Ascending aorta (tissue), 2 donors: ENCODE data around the gene HAO1. TPM values are rescaled to one million over a fixed set of nuclear protein-coding genes. Genes with fewer than 3 reads are reported as not detected.

Experiments
- DNase-seq, 2 donors: peaks; one replicate each; pipeline ENCODE4 v3.0.0-alpha.2; 2019; ENCODE audit warnings: low spot score in 2 of 2
- H3K27ac ChIP-seq, 2 donors: fragments of 200-600 bp; sonication (generic); one replicate each; pipeline ENCODE4 v1.5.1; 2016 to 2017; ENCODE audit warnings: mild to moderate bottlenecking in 1 of 2
- H3K27me3 ChIP-seq: fragments of 200-600 bp; sonication (generic); one replicate; pipeline ENCODE4 v1.5.1; 2017
- H3K36me3 ChIP-seq, 2 donors: fragments of 200-600 bp; sonication (generic); one replicate each; pipeline ENCODE4 v1.5.1; 2016
- H3K4me1 ChIP-seq, 2 donors: fragments of 200-600 bp; sonication (generic); one replicate each; pipeline ENCODE4 v1.5.1; 2016 to 2017; ENCODE audit warnings: mild to moderate bottlenecking in 1 of 2
- H3K4me3 ChIP-seq, 2 donors: fragments of 200-600 bp; sonication (generic); one replicate each; pipeline ENCODE4 v1.5.1; 2016 to 2017; ENCODE audit warnings: mild to moderate bottlenecking in 1 of 2
- H3K9me3 ChIP-seq, 2 donors: fragments of 200-600 bp; sonication (generic); one replicate each; pipeline ENCODE4 v1.5.1; 2016
- intact Hi-C: fragments of 100-400 bp; cut with DNase I; formaldehyde crosslinking; loops from one replicate; pipeline ENCODE4 v1.15.1; 2023
- total RNA-seq: library from RNA; depleted of rRNA; stranded (reverse); fragments of >200 nt; gene quantifications from one replicate; pipeline ENCODE4 v1.1.0, GENCODE V29; 2016
- TF ChIP-seq, protein P1 (sequence below), 3 experiments: fragments of 200-600 bp in 2 of 3; fragments of 450-650 bp in 1 of 3; sonication (generic) in 2 of 3; IDR thresholded peaks; one replicate each; pipeline ENCODE4 v1.5.1; 2016 to 2019; ENCODE audit warnings: antibody characterized with exemption in 3 of 3, mild to moderate bottlenecking in 1 of 3, moderate library complexity in 1 of 3

Gene HAO1
- total RNA-seq, 1 donor from 2014 or later, result not detected

DNA sequence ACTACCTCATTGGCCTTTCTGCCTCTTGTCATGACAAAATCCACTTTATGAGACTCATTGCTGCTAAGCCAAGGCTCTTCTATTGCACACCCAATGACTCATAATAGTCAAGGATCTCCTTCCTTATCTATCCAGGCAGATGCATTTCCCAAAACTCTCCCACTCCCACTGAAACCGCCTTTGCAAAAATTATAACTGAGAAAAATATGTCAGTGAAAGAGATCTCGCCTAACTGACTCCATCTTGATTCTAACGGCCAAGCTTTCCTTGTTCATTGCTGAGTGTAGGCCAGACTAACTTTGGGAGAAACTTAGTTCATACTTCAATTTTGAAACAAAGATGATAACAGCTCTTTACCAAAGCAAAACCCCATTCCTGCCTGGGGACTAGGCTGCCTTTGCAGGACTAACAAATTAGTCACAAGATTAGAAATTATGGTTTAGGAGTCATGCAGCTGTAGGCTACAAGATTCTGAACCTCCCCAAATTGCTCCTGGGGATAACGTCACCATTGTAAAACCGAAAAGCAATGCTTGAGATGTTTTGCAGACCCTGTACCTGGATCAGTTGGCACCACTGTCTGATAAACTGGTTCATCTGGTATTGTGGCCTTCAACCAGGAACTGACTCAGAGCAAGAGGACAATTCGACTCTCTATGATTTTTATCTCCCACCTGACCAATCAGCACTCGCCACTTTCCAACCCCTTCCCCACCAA, 47.1 kb downstream of the HAO1 start:
- Histone ChIP-seq H3K4me1 (no peaks in the 10 kb centered on the region), H3K27ac (no peak overlapping the region), H3K36me3 (no peaks in the 10 kb centered on the region), H3K9me3 (no peaks in the 10 kb centered on the region), H3K4me3 (no peak overlapping the region), H3K27me3 (no peaks in the 10 kb centered on the region)
- TF ChIP-seq, protein P1, sequence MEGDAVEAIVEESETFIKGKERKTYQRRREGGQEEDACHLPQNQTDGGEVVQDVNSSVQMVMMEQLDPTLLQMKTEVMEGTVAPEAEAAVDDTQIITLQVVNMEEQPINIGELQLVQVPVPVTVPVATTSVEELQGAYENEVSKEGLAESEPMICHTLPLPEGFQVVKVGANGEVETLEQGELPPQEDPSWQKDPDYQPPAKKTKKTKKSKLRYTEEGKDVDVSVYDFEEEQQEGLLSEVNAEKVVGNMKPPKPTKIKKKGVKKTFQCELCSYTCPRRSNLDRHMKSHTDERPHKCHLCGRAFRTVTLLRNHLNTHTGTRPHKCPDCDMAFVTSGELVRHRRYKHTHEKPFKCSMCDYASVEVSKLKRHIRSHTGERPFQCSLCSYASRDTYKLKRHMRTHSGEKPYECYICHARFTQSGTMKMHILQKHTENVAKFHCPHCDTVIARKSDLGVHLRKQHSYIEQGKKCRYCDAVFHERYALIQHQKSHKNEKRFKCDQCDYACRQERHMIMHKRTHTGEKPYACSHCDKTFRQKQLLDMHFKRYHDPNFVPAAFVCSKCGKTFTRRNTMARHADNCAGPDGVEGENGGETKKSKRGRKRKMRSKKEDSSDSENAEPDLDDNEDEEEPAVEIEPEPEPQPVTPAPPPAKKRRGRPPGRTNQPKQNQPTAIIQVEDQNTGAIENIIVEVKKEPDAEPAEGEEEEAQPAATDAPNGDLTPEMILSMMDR (IDR thresholded peaks at IDR 0.05), result no peak
- intact Hi-C loops, result no loop called here
- DNase-seq, result no peak

DNA sequence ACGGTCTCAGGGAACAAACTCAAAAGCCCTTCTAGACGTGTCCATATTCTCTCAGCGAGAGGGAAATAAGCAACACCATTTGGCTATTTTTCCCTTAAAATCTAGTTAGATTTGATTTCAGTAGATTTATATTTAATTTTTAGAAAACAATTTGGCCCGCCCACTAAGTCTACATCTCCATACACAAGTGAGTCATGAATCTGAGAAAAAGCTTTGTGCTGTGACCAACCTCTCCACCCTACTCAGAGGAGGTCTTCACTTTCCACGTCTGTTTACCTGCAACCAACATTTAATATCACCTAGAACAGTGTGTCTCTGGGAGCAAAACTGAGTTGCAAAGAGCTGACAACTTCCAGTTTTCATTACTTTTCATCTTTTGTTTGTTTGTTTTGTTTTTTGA, 48.6 kb downstream of the HAO1 start:
- Histone ChIP-seq H3K27me3 (no peaks in the 10 kb centered on the region), H3K4me3 (no peak overlapping the region), H3K4me1 (no peaks in the 10 kb centered on the region), H3K27ac (no peak overlapping the region), H3K9me3 (no peaks in the 10 kb centered on the region), H3K36me3 (no peaks in the 10 kb centered on the region)
- intact Hi-C loops, result no loop called here
- no peak for DNase-seq
- TF ChIP-seq, protein P1 (IDR thresholded peaks at IDR 0.05), result no peak

DNA sequence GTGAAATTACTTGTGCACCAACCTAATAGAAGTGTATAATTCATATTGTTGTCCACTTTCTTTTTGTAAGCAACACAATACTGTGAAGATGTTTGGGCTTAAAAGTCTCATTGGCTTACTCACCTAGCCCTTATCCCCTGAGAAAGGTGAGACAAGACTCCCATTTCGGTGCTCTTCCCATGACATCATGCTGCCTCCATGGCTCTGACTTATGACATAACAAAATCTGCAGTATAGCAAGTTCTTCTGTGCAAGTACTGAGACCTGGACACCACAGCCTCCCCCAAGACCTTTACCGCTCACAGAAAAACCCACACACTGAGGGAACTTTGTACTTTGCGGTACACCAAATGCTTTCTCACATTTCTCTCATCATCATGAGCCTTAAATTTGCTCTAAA, 50.5 kb downstream of the HAO1 start:
- intact Hi-C loops, result no loop called here
- Histone ChIP-seq H3K27me3 (no peaks in the 10 kb centered on the region), H3K27ac (no peak overlapping the region), H3K9me3 (no peaks in the 10 kb centered on the region), H3K36me3 (no peaks in the 10 kb centered on the region), H3K4me3 (no peak overlapping the region), H3K4me1 (no peaks in the 10 kb centered on the region)
- TF ChIP-seq, protein P1 (IDR thresholded peaks at IDR 0.05), result no peak
- no peak for DNase-seq

DNA sequence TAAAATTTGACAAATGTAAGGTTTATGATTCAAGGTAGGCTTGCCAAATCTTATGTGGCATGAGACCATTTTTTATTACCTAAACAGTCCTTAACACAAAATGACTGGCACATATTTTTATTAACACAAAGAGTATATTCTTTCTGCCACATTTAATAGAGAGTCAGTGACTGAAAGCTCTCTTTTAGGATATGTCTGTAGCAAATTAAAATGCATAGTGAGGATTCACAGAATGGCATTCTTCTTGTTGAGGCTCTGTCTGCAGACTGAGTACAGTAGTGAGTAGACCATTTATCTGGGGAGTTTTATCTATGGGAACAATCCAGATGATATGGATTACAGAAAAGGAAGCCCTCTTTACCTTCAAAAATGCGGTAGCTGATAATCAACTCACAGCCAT, 56.5 kb downstream of the HAO1 start:
- intact Hi-C loops, result no loop called here
- H3K36me3 ChIP-seq, result no peaks in the 10 kb centered on the region
- DNase-seq, result no peak
- H3K9me3 ChIP-seq, result no peaks in the 10 kb centered on the region
- no peaks in the 10 kb centered on the region for H3K4me1 ChIP-seq
- no peak overlapping the region for H3K4me3 ChIP-seq
- H3K27me3 ChIP-seq, result no peaks in the 10 kb centered on the region
- TF ChIP-seq, protein P1 (IDR thresholded peaks at IDR 0.05), result no peak
- no peak overlapping the region for H3K27ac ChIP-seq

DNA sequence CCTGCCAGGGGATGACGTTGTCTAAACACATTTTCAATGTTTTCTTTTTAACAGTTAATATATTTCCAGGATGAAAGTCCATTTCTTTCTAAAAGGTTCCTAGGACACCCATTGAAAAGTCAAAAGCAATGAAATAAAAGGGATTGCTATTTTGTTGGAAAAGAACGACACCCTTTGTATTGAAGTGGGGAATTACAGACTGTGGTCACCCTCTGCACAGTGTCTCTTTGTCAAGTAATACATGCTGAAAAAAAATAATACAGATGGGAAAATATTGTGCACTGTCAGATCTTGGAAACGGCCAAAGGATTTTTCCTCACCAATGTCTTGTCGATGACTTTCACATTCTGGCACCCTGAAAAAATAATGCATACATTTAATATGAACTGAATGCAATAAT, 56.9 kb downstream of the HAO1 start:
- Histone ChIP-seq H3K27me3 (no peaks in the 10 kb centered on the region), H3K36me3 (no peaks in the 10 kb centered on the region), H3K9me3 (no peaks in the 10 kb centered on the region), H3K4me1 (no peaks in the 10 kb centered on the region), H3K4me3 (no peak overlapping the region), H3K27ac (no peak overlapping the region)
- intact Hi-C loops, result no loop called here
- DNase-seq, result no peak
- TF ChIP-seq, protein P1 (IDR thresholded peaks at IDR 0.05), result no peak

DNA sequence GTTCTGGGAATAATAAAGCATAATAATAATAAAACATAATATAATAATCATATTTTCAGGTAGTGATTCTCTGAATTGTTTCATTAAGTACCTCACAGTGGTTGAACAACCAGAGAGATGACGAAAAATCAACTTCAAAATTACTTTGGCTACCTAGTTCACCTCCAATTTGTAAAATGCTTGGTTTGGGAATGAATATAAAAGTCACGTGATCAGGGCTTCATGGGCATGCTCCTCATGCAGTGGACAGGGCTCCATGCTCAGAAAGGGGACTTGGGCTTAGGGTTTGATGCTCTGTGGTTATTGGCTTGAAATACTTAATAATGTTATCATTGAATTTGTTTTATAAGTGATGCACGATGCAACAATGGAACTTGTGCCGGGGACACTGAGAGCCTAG, 58.2 kb downstream of the HAO1 start:
- H3K36me3 ChIP-seq, result no peaks in the 10 kb centered on the region
- no peaks in the 10 kb centered on the region for H3K4me1 ChIP-seq
- no peaks in the 10 kb centered on the region for H3K9me3 ChIP-seq
- no peak overlapping the region for H3K4me3 ChIP-seq
- DNase-seq, result no peak
- no peaks in the 10 kb centered on the region for H3K27me3 ChIP-seq
- intact Hi-C loops, result no loop called here
- TF ChIP-seq, protein P1 (IDR thresholded peaks at IDR 0.05), result no peak
- H3K27ac ChIP-seq, result no peak overlapping the region
